ENCODE measurements around the gene MCEMP1. TPM values are rescaled to one million over a fixed set of nuclear protein-coding genes. Genes with fewer than 3 reads are reported as not detected.
"Not testable (repeated sequence)": the region's sequence is repeated elsewhere in the genome, so short reads cannot be mapped to it uniquely, and the experiment has no call there.

The MCEMP1 gene
- total and polyA plus RNA-seq, 12 donors = 0.26 to 1.9 (median 0.53) TPM; not detected in 2

- Histone ChIP-seq H3K27me3 (no peaks in the 10 kb centered on the region), H3K4me3 (no peak overlapping the region), H3K4me1 (replicated peaks in 1 of 2) (peaks cover 1 to 2% of the 10 kb centered on the region in 2 donors), H3K9me3 (replicated peaks in 1 of 3) (no peaks in the 10 kb centered on the region), H3K27ac (no peak overlapping the region), H3K36me3 (replicated peaks in 1 of 2) (no peaks in the 10 kb centered on the region)
- TF ChIP-seq CTCF (IDR thresholded peaks at IDR 0.05) = no peak
- WGBS, 4 donors = 83 to 89% (median 88%) methylated on average over 25 to 43 of the region's 43 CpGs
- intact Hi-C loops (cut with DNase I) = no loop called here
- DNase-seq = no peak
These were observed 35.3 kb upstream of the MCEMP1 start for GRCh38 chr19:7641290-7642276.

GRCh38 chr19:7642295-7643030 is 34.4 kb upstream of the MCEMP1 start:
- Histone ChIP-seq H3K36me3 (replicated peaks in 1 of 2) (no peaks in the 10 kb centered on the region), H3K4me1 (replicated peaks in 1 of 2) (no peaks in the 10 kb centered on the region), H3K27me3 (no peaks in the 10 kb centered on the region), H3K9me3 (replicated peaks in 1 of 3) (no peaks in the 10 kb centered on the region), H3K27ac (no peak overlapping the region), H3K4me3 (no peak overlapping the region)
- TF ChIP-seq POLR2A (IDR thresholded peaks at IDR 0.05) = no peak
- TF ChIP-seq CTCF (IDR thresholded peaks at IDR 0.05) = no peak
- intact Hi-C loops (cut with DNase I) = no loop called here
- peak in 1 of 7 donors; percentile 17 for DNase-seq
- WGBS, 4 donors = 80 to 91% (median 83%) methylated on average over 12 to 27 of the region's 27 CpGs

GRCh38 chr19:7643031-7643415 is 33.9 kb upstream of the MCEMP1 start:
- Histone ChIP-seq H3K4me3 (no peak overlapping the region), H3K27me3 (no peaks in the 10 kb centered on the region), H3K36me3 (replicated peaks in 1 of 2) (no peaks in the 10 kb centered on the region), H3K9me3 (replicated peaks in 1 of 3) (no peaks in the 10 kb centered on the region), H3K4me1 (replicated peaks in 1 of 2) (no peaks in the 10 kb centered on the region), H3K27ac (no peak overlapping the region)
- intact Hi-C loops (cut with DNase I) = no loop called here
- no peak for TF ChIP-seq CTCF (IDR thresholded peaks at IDR 0.05)
- TF ChIP-seq POLR2A (IDR thresholded peaks at IDR 0.05) = no peak
- no peak for DNase-seq
- 90 to 97% (median 94%) methylated on average over 8 of the region's 8 CpGs for WGBS, 4 donors

GRCh38 chr19:7643629-7644549 is 33.0 kb upstream of the MCEMP1 start:
- intact Hi-C loops (cut with DNase I); H3K27ac ChIP-seq; H3K9me3 ChIP-seq (replicated peaks in 1 of 3); H3K27me3 ChIP-seq; DNase-seq; H3K4me1 ChIP-seq (replicated peaks in 1 of 2); H3K36me3 ChIP-seq (replicated peaks in 1 of 2); H3K4me3 ChIP-seq: not testable (repeated sequence)
- 45 to 95% (median 70%) methylated on average over 9 to 10 of the region's 10 CpGs for WGBS, 4 donors

All from adrenal gland (tissue), 12 donors.